Testis (tissue), 2 donors: ENCODE data around the gene COX6A2.

Experiments used
- CTCF ChIP-seq, 3 experiments: fragments of 450-650 bp in 2 of 3; fragments of 200-600 bp in 1 of 3; sonication (generic) in 1 of 3; IDR thresholded peaks; one replicate each; pipeline ENCODE4 v1.5.1; 2016 to 2019; ENCODE audit warnings: antibody characterized with exemption in 3 of 3, mild to moderate bottlenecking in 2 of 3, moderate library complexity in 1 of 3
- POLR2A ChIP-seq: fragments of 450-650 bp; IDR thresholded peaks from one replicate; pipeline ENCODE4 v1.6.1; 2017; ENCODE audit warnings: antibody characterized with exemption, mild to moderate bottlenecking, moderate library complexity

DNA sequence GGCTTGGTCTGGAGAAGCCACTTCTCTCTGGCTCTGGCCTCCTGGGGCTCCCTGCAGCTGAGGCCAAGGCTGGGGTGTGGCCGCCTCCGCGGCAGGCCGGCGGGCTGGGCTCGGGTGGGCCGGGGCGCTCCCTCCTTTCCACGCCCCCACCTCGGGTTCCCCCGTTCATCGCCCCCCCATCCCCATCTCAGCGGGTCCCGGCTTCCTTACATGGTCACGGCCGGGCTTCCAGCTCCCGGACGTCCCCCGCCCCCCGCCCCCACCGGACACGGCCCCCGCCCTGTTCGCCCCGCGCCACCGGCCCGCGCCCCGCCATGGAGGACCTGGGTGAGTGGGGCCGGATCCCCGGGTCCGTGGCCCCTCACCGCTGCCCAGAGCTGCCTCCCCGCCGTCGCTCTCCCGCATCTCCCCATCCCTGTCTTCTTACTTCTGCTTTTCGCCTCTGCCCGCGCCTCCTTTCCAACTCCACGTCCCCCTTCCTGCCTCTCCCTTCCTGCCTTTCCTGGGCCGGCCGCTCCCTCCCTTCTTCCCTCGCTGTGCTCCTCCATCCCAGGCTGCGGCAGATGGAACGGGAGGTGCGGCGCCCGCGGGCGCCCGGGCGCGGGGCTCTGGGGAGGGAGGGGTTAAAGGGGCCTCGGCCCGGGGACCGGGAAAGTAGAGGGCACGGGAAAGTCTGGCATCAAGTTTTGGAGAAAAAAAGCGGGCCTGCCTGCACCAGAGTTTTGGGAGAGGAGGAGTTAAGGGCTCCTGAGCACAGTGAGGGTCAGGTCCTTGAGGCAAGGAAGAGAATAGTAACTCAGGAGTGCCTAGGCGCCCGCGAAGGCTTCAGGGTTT, 43.9 kb upstream of the COX6A2 start, which contains the start of gene TGFB1I1:
- TF ChIP-seq CTCF (IDR thresholded peaks at IDR 0.05) (no peak), POLR2A (no peak)
